GM21367 (cell line): ENCODE results near the gene ADAM17.
"Not testable (repeated sequence)": the region's sequence is repeated elsewhere in the genome, so short reads cannot be mapped to it uniquely, and the experiment has no call there.

Experiments used
- ATAC-seq: cut with Tn5 transposase; IDR thresholded peaks from one replicate; pipeline ENCODE4 v1.9.1; 2021; ENCODE audit not compliant: unreplicated experiment

The ADAM17 gene

DNA sequence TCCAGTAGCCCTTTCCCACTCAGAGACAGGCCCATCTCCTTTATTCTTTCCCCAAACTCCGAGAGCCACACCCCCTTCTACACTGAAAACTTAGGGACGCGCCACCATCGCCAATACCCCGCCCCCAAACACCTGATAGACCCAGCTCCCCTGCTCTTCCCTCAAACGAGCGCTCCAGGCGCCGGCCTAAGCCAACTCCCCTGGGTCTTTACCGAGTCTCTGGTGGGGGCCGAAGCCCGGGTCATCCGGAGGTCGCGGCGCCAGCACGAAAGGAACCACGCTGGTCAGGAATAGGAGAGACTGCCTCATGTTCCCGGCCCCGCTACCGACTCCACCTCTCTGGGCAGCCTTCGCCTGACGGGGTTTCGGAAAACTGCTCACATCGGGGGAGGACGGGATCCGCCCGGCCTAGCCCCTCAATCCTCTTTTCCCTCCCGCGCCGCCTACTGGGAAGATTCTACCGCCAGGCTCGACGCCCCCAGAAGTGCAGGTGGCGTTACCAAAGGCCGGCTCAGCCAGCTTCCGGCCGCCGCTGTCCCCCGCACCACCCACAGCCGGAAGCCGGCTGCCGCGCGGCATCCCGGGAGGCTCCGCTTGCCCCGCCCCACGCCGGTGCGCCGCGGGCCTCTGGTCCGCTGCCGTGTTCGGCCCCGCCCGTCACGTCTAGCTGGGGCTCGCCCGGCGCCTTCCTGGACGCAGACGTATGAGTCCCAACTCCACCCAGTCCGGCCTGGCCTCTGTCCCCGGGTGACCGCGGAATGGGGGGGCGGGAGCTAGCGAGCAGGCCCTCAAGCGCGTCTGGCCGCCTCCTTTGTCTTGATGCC is at the start of gene ADAM17:
ADAM17 (minus strand) TSS at position 534 of the 824 bp plus-strand sequence; CDS start at position 309, 225 bp downstream.
- peak; percentile 82 for ATAC-seq

DNA sequence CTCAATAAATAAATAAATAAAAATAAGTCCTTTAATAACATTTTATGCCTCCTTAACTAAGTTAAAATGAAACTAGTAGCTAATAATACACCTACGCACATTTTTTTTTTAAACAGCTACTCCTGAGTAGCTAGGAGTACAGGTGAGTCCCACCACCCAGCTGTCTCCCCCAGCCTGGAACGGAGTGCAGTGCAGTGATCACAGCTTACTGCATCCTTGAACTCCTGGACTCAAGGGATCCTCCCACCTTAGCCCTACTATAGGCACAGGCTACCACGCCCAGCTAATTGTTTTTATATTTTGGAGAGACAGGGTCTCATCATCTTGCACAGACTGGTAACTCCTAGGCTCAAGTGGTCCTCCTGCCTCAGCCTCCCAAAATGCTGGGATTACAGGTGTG is 46.8 kb upstream of the ADAM17 start:
- no peak for ATAC-seq

DNA sequence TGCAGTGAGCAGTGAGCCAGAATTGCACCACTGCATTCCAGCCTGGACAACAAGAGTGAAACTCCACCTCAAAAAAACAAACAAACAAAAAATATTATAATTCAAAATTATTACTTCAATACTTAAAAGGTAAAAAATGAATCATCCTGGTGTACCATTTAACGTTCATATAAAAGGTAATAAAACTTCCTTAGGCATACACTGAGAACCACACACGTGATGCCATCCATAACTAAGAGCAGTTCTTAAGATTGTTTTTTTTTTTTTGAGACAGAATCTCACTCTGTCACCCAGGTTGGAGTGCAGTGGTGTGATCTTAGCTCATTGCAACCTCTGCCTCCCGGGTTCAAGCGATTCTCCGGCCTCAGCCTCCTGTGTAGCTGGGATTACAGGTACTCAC is 45.8 kb upstream of the ADAM17 start:
- ATAC-seq, result no peak

DNA sequence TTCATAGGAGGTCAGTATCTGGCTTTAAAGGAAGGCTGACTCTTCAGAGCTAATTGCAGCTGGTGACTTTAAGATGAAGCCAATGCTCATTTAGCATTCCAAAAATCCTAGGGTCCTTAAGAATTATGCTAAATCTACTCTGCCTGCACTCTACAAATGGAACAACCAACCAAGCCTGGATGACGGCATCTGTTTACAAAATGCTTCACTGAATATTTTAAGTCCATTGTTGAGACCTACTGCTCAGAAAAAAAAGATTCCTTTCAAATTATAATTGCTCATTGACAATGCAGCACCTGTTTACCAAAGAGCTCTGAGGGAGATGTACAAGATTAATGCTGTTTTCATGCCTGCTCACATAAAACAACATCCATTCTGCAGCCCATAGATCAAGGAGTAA is 43.8 kb upstream of the ADAM17 start:
- no peak for ATAC-seq

DNA sequence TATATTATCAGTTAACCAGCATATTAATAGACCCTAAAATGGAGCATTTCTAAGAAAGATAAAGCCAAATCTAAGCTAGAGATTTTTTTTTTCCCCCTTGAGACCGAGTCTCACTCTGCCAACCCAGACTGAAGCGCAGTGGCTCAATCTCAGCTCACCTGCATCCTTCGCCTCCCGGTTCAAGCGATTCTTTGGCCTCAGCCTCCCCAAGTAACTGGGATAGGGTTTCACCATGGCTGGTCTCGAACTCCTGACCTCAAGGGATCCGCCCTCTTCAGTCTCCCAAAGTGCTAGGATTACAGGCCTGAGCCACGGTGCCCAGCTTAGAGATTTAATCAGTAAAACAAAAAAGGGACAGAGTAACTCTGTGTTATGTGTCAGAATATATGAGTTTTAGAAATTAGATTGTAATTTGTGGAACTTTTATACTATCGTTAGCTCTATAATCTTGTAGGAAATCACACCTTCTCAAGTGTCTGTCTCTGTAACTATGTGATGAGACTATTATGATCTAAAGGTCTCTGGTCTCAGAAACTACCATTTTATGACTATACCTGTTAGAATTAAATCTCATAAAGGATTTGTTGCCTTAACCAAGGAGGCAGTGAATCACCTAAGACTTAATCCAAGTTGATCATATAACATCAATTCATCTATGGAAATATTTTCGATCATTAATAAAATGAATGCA is 41.1 kb upstream of the ADAM17 start:
- no peak for ATAC-seq

DNA sequence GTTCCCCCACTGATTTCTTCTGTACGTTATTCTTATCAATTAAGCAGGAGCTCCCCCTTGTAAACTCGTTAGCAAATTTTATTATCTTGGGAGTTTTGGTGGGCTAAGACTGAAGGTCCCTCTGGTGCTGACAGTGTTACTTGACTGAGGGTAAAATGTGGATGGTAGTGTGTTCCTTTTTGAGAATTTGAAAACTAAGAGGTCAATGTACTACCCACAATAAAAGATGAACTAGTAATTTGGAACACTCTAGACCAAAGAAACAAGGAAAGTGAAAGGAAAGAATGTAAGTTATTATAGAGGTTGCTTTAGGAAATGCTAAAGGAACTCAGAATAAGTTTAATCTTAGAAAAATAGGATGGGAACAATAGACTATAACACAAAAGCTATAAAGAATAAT is 40.1 kb upstream of the ADAM17 start:
- ATAC-seq, result no peak

DNA sequence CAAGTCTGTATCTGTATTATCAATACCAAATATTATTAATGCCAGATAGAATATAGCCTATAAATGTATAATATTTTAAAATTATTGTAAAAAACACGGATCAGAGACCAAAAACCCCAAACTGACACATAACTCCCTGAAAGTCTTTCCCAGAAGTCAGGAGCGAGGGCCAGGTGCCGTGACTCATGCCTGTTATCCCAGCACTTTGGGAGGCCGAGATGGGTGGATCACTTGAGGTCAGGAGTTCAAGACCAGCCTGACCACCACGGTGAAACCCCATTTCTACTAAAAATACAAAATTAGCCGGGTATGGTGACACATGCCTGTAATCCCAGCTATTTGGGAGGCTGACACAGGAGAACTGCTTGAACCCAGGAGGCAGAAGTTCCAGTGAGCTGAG is 39.6 kb upstream of the ADAM17 start:
- ATAC-seq, result not testable (repeated sequence)

DNA sequence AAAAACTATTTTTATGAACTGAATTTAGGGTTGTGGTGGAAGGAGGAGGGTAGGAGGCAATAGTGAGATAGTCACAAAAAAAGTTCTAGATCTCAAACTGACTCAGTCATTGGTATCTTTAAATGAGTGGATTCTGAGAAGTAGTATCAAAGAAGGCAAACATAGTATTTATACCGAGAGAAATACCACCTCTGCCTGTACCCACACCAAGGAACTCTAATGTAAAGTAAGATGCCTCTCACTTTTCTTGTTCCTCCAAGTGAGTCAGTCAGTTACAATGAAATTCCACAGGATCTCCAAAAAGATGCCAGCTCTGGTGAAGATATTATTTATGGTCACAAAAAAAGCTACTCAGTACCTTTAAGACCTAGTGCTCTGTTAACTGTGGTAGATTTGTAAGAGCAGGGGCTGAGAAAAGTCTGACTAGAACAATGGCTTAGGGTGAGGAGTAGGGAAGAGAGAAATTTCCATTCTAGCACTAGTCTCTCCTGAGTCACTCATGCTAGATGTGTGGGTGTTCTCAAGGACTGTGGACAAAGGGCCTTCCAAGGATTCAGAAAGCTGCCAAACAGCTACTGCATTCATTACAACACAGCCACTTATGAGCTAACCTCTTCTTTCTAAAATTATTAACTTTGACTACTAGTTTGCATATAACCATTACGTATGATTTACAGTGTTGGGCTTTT is 38.9 kb upstream of the ADAM17 start:
- ATAC-seq, result no peak

DNA sequence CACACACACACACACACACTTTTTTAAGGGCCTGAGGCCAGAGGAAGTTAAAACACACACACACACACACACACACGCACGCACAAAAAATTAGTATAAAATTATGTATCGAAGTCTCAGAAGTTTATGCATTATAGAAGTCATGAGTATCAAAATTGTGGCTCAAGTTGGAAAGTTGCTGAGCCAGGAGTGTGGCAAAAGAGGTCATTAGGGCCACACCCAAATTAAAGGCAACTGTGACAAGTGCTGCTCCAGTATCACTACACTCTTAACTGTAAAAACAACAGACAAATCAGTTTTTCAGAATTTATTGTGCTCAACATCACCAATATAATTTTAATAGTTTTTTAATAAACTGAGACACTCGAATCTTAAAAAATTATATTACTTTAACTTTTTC is 38.3 kb upstream of the ADAM17 start:
- no peak for ATAC-seq

DNA sequence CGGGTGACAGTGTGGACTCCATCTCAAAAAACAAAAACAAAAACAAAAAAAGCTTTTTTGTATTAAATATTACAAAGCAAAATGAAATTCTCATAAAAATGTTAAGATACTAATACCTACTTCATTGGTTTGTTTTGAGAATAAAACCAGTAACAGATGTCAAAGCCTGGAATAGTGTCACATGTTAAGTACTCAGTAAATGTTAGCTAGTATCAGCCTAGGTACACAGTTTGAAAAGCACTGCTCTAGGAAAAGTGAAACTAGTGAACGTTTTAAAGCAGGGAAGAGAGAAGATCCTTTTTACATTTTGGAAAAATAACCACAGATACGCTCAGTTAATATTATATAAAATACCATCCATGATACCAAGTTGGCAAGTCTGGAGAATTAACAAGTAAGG is 37.1 kb upstream of the ADAM17 start:
- no peak for ATAC-seq

DNA sequence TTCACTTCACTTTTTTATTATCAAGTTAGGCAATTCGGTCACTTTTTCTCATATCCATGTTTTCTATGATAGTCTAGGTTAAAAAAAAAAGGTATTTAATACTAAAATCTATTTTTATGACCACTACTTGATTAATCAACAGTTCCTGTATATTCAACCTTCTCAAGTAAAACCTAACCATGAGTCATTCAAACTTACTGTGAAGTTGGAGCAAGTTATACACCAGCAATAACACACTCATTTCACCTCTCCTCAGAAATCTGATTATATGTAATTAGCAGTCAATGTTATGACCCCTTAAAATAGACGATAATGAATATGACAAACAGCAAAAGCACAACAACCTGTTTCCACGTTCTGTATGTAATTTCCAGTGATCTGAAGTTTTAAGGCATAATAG is 35.0 kb upstream of the ADAM17 start:
- no peak for ATAC-seq

DNA sequence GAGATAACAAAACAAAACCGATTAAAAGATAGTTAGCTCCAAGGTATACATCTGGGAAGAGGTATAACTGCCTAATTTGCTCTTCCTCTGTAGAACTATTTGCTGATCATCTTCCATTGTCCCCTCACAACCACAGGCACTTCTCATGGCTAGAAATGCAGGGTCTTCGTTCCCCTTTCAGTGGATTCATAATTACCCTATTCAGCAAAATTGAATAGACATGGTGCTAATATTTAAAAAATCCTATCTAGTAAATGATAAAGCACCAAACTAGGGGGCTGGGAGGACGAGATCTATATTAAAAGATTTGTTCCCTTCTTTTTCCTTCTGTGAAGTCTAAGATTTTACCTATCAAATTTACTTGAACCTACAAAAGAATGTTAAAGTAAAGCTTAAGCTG is 30.8 kb upstream of the ADAM17 start:
- ATAC-seq, result no peak

DNA sequence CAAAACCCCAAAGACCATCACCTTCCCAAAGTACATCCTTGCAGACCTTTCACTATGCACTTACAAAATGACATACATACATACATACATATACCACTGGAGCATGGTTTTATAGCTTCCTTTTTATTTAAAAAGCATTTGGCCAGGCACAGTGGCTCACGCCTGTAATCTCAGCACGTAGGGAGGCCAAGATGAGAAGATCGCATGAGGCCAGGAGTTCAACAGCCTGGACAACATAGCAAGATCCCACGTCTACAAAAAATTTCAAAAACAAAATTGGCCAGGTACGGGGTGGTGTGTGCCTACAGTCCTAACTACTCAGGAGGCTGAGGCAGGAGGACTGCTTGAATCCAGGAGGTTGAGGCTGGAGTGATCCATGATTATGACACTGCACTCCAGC is 29.9 kb upstream of the ADAM17 start:
- no peak for ATAC-seq

DNA sequence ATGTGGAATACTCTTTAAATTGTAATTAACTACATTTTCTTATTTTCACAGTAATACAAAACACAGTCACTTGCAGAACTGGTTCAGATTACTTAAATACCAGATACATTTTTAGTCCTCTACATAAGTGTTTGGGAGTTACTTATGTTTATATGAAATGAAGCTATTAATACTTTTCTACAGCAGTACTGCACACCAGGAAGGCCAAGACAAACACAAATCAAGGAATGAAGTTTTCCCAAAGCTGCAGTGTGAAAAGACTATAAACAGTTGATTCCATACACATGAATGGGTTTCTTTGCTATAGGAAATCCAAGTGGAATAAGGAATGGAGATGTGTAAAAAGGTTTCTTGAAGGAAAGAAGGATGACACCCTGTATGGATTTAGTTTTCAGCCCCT is 29.3 kb upstream of the ADAM17 start:
- not testable (repeated sequence) for ATAC-seq

DNA sequence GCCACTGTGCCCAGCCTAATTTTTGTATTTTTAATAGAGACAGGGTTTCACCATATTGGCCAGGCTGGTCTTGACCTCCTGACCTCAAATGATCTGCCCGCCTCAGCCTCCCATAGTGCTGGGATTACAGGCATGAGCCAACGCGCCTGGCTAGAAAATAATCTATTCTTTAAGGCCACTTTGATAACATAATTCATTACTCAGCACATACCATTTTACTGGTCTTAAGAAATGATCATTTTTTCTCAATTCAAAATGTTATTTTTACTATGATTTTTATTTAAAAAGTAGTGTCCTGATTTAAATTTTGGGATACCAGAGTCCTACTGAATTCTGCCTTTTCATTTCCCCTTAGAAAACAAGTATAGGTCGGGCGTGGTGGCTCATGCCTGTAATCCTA is 27.0 kb upstream of the ADAM17 start:
- ATAC-seq, result no peak

DNA sequence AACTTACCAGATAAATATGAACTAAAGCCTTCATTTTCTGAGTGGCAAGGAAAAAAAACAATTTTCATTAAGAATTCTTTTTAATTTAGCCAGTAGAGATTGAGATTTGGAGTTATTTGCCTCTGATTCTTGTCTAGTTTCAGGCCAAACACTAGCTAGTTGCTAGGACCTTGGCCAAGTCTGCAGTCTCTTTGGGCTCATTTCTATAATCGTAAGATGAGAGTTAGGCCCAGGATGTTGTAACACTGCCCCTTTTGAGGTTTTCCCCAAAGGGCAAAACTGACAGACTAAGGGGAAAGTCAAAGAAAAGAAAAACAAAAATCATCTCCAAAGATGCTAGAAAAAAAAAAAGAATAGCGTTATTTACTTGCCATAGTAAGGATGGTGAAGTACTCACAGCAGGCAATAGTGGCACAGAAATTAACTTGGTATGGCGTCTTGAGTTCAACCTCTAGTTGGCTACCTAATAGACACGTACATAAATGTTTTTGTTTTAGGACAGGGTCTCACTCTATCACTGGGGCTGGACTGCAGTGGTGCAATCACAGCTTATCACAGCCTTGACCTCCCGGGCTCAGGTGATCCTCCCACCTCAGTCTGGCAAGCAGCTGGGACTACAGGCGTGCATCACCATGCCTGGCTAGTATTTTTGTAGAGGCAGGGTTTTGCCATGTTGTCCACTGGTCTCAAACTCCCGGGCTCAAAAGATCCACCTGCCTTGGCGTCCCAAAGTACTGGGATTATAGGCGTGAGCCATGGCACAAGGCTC is 23.0 kb upstream of the ADAM17 start:
- no peak for ATAC-seq

DNA sequence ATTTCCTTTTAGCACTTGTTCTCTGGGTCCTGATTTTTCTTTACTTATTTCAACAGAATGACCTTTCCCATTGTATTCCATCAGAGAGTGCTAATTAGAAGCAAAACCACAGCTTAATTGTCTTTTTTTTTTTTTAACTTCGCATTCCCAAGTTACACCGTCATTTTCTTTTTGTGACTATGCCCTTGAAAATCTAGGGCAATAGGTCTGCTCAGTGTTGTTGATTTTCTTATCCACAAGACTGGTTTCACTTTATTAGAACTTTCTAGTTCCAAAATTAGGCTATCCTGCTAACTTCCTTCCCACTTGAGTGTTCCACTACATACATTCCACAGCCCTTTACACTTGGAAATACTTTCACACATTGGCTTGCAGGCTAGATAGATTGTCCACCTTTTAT is 18.7 kb upstream of the ADAM17 start:
- ATAC-seq, result no peak

DNA sequence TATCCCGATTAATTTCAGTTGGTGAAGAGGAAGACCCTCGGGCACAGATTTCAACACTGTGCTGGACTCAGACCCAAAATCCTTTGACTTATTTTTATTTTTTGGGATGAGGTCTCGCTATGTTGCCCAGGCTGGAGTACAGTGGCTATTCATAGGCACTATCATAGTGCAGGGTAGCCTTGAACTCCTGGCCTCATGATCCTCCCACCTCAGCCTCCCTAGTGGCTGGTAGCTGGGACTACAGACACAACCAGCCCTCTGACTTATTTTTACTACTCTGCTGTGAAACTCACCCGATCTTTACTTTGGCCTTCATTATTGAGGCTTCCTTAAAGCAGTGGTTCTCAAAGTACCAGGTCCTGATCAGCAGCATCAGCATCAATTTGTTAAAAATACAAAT is 18.2 kb upstream of the ADAM17 start:
- ATAC-seq, result no peak

DNA sequence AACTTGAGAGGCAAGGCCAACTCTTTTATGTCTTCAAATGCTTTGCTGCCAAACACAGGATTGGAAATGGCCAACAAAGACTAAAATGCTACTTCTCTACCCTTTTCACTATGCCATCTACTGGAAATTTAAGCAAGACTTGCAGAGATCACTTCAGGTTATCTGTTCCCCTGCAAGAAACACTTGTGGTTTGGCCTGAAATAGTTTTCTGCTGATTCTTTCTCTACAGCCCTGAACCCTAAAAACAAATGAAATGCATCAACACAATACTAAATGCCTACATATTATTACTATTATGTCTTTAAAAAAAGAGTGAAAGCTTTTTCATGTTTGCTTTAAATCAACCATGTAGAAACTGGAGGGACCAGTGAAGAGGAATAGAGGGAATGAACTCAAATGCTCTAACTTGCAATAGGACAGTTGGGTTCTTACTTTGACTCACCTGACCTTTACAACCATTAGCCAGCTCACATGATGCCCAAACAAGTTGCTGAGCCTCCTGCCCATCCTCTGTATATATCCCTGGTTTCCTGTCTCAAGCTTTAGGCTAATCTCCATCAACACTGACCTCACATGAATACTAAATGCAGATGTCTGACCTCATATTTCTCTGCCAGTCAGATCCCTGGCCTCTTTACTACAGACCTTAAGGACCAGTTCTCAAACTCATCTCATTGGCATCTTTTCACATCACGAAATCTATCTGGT is 17.5 kb upstream of the ADAM17 start:
- ATAC-seq, result no peak

DNA sequence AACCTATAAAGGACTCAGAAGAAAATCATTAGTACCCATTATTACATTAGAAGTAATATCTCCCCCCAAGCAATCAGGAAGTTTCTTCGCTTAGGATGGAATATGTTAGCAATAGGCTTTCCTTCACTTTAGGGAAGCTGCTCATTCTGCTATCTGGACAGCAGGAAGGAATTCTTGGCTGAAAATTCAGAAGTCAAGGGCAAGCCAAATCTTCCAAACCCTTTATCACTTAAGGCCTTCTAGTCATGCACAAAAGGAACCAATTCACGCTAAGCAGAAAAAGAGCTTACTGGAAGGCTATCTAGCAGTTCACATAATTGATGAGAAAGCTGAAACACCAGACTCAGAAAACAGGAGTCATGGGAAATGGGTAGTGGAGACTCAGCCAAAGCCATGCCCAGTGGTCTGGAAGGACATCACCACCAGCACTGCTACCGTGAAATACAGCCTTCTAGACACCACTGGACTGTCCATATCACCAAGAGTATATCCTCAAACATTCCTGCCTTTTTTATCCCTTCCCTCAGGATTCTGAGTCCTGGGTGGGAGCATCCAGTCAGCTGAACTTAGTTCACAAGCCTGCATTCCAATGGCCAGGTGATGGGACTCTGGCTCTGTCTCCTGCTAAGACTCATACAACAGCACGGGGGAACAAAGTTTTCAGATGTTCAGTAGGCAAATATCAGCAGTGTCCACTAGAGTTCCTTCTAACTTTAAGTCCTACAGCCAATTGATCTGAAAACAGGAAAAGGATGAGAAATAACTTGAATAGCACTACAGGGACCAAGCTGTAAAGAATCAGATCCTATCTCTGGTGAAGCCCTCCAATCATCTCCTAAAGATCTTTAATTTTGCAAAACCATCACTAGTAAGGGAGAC is 14.8 kb upstream of the ADAM17 start:
- no peak for ATAC-seq
